NCI-H1436 (cell line): Measurements from ENCODE around the gene OAS3.
"Not testable (repeated sequence)": the region's sequence is repeated elsewhere in the genome, so short reads cannot be mapped to it uniquely, and the experiment has no call there.

Experiments used
- DNase-seq: peaks from one replicate; lab custom pipeline; 2025; lab: John Stamatoyannopoulos, UW

OAS3 gene

GRCh38 chr12:112927475-112927874 lies 10.8 kb upstream of the OAS3 start:
- no peak for DNase-seq

GRCh38 chr12:112927925-112928324 lies 10.3 kb upstream of the OAS3 start:
- DNase-seq, result no peak

GRCh38 chr12:112928978-112929377 lies 9.3 kb upstream of the OAS3 start:
- DNase-seq, result no peak

GRCh38 chr12:112929715-112930114 lies 8.6 kb upstream of the OAS3 start:
- no peak for DNase-seq

GRCh38 chr12:112930350-112930749 lies 7.9 kb upstream of the OAS3 start:
- DNase-seq, result no peak

GRCh38 chr12:112932485-112933128 lies 5.7 kb upstream of the OAS3 start:
- DNase-seq, result no peak

GRCh38 chr12:112933129-112933505 lies 5.2 kb upstream of the OAS3 start:
- no peak for DNase-seq

- DNase-seq, result no peak
Observed at GRCh38 chr12:112936264-112936663, 2.0 kb upstream of the OAS3 start.

- no peak for DNase-seq
Observed at GRCh38 chr12:112936927-112937326, 1.3 kb upstream of the OAS3 start.

GRCh38 chr12:112938751-112939150 lies 477 bp downstream of the OAS3 start:
- DNase-seq, result no peak

- no peak for DNase-seq
Observed at GRCh38 chr12:112939761-112940381, 1.6 kb downstream of the OAS3 start.

GRCh38 chr12:112941528-112942335 lies 3.5 kb downstream of the OAS3 start:
- no peak for DNase-seq

GRCh38 chr12:112942572-112942971 lies 4.3 kb downstream of the OAS3 start:
- DNase-seq, result no peak

- DNase-seq, result no peak
Observed at GRCh38 chr12:112944024-112944690, 5.9 kb downstream of the OAS3 start.

GRCh38 chr12:112945515-112945914 lies 7.2 kb downstream of the OAS3 start:
- no peak for DNase-seq

- DNase-seq, result no peak
Observed at GRCh38 chr12:112946236-112947000, 8.1 kb downstream of the OAS3 start.

- DNase-seq, result no peak
Observed at GRCh38 chr12:112947314-112947713, 9.0 kb downstream of the OAS3 start.

GRCh38 chr12:112947761-112948160 lies 9.5 kb downstream of the OAS3 start:
- DNase-seq, result no peak

GRCh38 chr12:112948806-112949205 lies 10.5 kb downstream of the OAS3 start:
- no peak for DNase-seq

GRCh38 chr12:112950701-112951100 lies 12.4 kb downstream of the OAS3 start:
- no peak for DNase-seq

- not testable (repeated sequence) for DNase-seq
Observed at GRCh38 chr12:112957125-112957524, 18.9 kb downstream of the OAS3 start.

- DNase-seq, result no peak
Observed at GRCh38 chr12:112961074-112961473, 22.8 kb downstream of the OAS3 start.
